DMS114 treated with DMSO at 0.1 percent for 48 hours (cell line): ENCODE results near the gene ASPHD1.
"Not testable (repeated sequence)": the region's sequence is repeated elsewhere in the genome, so short reads cannot be mapped to it uniquely, and the experiment has no call there.

Experiments
- DNase-seq: peaks from one replicate; lab custom pipeline; 2025; ENCODE audit not compliant: unreplicated experiment; lab: John Stamatoyannopoulos, UW

Gene ASPHD1

DNA sequence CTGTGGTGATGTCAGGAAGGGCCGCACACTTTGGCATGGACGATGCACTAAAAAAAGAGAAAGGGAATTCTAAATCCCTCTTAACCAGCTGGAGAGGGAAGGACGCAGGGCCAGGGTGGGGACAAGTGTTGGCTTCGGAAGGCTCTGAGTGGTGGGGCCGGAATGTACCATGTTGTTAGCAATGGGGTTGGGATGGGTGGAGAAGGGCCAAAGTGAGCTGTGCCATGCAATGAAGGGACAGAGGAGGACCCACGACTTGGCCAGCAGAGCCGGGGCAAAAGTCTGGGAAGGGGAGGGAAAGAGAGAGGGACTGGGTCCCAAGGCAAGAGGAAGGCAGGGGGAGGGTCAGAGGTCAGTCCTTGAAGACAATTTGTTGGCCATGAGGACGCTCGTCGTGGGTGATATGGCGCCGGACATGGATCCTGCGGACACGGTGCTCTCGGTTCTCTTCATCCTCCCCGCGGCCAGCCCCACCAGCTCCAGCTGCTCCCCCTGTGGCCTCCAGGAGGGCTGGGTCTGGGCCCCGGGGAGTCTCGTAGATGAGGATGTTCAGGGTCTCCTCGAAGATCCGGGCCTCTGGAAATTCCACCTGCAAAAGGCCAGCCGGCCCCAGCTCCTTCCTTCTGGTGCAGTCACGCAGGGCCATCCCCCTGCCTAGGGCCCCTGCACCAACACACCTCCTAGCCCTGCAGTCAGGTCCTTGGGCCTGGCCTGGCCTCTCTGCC lies 6.4 kb downstream of the ASPHD1 start:
- DNase-seq: no peak

DNA sequence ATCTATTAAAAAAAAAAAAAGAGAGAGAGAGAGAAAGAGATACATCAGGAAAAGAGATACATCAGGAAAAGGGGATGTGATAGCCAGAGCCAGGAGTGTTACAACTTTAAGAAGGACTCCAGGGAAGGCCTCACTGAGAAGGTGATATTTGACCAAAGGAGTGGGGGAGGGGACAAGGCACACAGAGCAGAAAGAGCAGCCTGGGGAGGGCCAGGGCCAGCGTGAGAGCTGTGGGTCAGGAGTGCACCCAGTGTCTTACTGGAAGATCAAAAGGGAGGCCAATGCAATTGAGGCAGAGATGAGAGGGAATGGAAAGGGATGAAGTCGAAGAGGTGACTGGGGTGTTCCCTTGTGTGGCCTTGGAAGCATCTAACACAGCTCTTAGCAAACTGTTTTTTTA lies 7.7 kb downstream of the ASPHD1 start:
- DNase-seq: no peak

DNA sequence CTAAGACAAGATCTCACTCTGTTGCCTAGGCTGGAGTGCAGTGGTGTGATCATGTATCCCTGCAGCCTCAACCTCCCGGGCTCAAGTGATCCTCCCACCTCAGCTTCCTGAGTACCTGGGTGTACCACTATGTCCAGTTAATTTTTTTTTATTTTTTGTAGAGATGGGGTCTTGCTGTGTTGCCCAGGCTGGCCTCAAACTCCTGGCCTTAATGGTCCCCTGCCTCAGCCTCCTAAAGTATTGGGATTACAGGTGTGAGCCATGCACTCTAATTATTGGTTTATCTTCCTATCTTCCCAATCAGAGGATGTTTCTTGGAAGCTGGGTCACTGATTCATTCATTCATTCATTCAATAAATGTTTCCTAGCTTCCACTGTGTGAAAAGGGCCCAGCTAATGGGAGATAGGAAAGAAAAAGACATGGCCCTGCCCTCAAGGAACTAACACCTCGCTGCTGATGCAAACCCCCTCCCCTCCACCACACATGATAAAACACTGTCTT lies 8.5 kb downstream of the ASPHD1 start:
- no peak for DNase-seq

DNA sequence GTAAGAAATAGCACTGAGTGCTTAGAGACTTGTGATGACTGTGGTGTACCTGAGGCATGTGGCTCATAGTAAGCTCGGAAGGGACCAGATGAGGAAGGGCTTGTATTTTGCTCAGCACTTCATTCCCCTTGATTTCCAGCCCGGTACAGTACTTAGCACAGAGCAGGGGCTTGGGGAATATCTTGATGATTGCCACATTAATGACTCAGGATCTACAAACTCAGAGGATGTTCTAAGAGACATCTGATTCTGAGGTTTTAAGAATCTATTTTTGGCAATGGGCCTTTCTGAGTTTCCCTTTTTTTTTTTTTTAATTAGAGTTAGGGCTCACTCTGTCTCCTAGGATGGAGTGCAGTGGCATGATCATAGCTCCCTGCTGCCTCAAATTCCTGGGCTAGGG lies 9.1 kb downstream of the ASPHD1 start:
- DNase-seq: no peak

DNA sequence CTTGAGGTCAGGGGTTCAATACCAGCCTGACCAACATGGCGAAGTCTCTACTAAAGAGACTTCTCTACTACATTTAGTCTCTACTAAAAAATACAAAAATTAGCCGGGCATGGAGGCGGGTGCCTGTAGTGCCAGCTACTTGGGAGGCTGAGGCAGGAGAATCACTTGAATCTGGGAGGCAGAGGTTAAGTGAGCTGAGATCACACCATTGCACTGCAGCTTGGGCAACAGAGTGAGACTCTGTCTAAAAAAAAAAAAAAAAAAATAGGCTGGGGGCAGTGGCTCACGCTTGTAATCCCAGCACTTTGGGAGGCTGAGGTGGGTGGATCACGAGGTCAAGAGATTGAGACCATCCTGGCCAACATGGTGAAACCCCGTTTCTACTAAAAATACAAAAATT lies 9.6 kb downstream of the ASPHD1 start:
- not testable (repeated sequence) for DNase-seq

DNA sequence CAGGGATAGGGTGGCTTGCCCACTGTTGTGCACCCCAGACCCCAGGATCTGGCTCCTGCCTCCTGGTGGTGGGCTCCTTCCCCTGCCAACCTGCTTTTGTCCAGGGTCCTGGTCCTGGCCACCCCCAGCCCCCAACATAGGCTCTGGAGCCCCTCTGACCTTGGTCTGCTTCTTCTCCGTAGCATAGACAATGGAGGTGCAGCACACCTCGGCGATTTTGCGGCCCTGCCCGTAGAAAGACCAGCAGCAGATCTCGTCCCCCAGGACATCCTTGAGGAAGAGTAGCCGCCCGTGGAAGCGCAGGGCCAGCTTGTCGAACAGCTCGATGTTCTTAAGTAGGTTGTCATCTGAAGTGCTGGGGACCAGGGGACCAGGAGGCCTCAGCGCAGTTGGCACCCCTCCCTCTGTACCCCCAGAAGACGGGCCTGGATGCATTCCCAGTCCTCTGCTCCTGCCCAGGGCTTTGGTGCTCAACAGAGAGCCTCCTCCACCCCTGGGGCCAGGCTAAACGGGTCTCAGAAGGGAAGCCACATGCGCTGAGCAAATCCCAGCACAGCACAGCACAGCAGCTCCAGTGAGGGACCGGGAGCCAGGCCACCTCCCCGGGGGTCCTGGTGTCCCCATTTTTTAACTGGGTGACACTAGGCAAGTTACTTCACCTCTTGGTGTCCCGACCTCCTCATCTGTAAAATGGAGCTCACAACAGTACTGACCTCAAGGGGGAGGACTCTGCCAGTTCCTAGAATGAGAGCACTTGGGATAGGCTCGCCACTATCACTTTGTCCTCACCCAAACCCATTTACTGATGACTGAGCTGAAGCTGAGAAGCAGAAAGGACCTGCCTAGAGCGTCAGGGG lies 10.8 kb downstream of the ASPHD1 start:
- DNase-seq: no peak

DNA sequence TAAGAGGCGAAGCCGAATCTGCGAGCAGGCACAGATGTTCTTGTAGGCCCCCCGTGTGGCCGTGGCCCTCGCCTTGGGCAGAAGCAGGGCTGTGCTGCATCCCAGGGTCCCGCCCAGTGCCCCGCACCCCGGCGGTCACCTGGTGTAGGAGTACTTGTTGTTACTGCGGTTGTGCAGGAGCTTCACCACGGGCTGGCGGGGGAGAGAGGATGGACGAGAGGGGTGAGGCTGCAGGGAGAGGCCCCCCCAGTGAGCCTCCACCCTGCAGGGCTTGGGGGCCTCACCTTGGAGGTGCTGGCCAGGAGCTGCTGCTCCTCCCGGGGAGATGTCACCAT lies 11.4 kb downstream of the ASPHD1 start:
- DNase-seq: no peak

DNA sequence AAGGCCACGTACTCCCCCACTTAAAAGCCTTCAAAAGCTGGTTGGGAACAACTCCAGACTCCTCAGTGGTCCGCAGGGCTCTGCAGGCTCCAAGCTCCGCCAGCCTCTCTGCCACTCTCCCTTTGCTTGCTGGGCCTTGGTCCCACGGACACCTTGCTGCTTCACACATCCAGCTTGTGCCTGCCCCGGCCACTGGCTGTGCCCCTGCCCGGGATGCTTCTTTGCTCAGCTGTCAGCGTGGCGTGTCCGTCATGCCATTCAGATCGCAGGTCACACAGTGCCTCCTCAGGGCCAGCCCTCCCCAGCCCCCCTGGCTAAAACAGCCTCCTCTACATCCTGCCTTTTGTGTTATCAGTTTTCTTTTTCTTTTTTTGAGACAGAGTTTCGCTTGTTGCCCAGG lies 11.8 kb downstream of the ASPHD1 start:
- no peak for DNase-seq

DNA sequence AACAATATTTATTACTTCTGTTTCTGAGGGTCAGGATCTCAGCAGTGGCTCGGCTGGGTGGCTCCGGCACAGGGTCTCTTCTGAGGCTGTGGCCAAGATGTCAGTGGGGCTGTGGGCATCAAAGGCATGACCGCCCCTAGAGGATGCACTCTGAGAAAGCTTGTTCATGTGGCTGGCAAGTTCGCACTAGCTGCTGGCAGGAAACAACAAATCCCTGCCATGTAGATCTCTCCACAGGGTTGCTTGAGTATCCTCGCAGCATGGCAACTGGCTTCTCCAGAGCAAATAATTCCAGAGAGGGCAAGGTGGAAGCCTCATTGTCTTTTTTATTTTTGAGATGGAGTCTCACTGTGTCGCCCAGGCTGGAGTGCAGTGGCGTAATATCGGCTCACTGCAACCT lies 13.2 kb downstream of the ASPHD1 start:
- DNase-seq: no peak

DNA sequence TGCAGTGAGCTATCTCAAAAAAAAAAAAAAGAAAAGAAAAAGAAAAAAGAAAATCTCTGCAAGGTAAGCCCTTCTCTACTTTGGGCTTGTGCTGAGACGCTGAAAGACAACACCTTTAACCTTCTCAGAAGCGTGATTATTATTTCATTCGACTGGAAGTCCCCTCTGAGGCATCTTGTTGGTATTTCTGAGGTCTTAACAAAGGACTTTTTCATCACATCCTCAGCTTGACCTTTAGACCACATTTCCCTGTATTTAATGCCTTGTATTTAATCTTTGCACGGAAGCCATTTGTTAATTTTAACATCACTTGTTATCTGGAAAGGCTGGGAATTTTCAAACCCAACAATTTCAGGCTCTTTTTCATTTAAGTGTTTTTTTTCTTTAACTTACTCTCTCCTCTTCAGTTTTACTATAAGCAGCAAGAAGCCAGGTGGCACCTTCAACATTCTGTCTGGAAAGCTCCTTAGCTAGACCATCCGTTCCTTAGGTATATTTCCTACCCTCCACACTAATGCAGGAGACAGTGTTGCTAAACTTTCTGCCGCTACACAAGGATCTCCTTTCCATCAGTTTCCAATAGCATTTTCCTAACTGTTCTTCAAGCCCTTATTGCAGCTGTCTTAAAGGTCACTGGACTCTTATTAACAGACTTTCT lies 15.4 kb downstream of the ASPHD1 start:
- no peak for DNase-seq

DNA sequence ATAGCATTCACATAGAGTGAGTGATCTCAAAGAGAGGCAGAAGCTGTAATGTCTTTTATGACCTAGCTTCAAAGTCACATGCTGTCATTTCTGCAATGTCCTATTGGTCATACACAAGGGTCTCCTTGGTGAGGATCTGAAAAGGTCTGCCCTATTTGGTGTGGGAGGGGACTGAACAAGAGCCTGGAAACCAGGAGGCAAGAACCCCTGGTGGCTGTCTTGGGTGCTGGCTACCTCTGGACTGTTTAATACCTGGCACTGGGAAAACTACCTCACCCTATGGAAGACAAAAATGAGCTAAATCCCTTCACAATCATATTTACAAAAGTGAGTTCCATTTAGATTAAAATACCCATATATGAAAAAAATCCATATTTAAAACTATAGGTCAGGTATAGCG lies 16.7 kb downstream of the ASPHD1 start:
- DNase-seq: no peak

DNA sequence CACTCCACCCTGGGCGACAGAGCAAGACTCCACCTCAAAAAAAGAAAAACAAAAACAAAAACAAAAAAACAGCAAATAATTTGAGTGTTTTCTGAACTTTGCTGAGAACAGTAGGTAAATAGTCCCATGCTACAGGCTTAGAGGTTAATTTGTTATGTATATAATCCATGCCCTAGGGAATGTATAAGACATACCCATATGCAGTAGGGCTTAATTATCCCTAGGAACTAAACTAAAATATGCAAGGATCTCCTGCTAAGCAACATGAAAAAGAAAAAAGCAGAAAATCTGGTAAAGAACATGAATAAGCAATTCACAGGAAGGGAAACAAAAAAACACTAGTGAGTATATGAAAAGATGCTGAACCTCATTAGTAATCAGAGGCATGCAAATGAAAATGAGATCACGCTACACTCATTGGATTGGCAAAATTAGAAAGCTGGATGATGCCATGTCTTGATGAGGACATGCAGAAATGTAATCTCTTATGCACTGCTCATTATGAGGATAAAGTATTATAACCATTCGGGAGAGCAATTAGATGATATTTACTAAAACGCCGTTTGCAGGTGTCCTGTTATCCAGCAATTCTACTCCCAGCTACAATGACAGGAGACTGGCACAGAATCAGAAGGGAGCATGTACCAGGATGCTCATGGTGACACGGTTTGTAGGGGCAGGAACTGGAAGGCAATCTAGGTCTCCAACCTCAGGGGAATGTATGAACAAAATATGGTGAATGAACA lies 20.2 kb downstream of the ASPHD1 start:
- no peak for DNase-seq

DNA sequence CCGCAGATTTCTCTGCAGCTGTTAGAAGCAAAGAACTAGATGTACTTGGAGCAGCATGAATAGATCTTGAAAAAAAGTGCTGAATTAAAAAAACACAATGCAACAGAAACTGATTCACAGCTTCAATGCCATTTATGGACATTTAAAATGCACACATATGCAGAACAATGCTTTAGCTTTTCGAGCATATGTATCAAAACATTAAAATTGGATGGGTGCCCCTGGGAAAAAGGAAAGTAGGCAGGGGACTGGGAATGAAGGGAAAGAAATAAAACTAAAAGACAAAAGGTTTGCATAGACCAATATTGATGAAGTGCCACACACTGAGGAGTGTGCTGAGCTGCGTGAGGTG lies 20.7 kb downstream of the ASPHD1 start:
- no peak for DNase-seq

DNA sequence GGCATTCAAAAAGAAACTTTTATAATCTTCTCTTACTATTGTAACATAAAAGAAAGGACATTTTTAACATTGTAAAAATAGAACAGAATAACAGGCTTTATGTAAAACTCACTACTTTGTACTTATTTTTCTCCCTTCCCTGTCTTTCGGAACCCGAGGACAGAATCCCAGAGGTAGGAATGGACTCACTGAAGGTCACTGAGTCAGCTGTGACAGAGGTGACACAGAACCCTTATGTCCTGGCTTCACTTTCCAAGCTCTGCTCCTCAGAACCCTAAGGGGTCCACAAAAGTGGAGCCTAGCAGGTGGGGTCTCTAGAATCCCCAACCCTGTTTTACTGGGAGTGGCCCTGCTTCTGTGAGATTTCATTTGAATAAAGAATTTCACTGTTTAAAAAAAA lies 22.0 kb downstream of the ASPHD1 start:
- DNase-seq: no peak

DNA sequence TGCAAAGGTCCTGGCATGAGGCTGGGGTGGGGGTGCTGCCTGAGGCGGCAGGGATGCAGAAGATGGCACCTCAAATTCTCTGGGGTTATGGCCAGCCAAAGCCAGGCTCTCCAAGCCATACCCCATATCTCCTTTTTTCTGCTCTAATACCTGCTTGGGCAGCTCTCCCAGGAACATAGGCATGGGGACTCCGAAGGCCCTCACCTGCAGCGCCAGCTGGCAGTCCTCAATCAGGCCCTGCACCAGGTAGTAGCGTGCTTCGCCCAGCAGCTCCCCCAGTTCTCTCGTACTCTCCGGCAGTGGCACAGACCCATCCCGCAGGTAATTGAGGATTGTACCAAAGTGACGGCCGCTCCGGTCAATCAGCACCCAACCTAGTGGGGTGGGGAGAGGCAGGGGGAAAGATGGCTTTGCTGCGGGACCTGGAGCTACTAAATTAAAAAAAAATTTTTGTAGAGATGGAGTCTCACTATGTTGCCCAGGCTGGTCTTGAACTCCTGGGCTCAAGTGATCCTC lies 22.8 kb downstream of the ASPHD1 start:
- DNase-seq: no peak

DNA sequence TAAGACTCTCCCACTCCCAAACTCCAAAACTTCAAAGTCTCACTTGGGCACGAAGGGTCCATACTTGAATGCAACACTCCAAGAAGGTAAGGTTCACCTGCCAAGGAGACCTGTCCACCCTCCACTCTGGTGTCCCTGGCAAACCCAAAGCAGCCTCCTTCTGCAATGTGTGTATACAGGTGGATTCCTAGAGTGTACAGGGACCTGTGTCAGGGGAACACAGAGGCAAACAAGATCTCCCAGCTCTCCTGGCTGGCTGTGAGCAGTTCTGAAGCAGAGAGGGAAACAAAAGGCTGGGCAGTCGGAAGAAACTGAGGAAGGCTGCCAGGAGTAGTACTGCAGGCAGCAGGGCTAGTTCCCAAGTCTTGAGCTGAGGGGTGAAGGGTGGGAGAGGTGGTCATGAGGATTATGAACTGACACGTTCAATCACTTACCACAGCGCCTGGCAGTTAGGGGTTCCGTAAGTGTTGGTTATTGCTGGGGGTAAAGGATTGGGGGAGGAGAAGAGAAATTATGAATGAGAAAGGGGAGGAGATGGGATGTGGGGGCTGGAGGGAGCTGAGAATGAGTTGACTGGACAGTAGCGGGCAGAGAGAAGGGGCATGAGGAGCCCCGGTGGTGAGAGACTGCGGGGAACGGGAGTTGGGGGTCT lies 24.9 kb downstream of the ASPHD1 start:
- no peak for DNase-seq

DNA sequence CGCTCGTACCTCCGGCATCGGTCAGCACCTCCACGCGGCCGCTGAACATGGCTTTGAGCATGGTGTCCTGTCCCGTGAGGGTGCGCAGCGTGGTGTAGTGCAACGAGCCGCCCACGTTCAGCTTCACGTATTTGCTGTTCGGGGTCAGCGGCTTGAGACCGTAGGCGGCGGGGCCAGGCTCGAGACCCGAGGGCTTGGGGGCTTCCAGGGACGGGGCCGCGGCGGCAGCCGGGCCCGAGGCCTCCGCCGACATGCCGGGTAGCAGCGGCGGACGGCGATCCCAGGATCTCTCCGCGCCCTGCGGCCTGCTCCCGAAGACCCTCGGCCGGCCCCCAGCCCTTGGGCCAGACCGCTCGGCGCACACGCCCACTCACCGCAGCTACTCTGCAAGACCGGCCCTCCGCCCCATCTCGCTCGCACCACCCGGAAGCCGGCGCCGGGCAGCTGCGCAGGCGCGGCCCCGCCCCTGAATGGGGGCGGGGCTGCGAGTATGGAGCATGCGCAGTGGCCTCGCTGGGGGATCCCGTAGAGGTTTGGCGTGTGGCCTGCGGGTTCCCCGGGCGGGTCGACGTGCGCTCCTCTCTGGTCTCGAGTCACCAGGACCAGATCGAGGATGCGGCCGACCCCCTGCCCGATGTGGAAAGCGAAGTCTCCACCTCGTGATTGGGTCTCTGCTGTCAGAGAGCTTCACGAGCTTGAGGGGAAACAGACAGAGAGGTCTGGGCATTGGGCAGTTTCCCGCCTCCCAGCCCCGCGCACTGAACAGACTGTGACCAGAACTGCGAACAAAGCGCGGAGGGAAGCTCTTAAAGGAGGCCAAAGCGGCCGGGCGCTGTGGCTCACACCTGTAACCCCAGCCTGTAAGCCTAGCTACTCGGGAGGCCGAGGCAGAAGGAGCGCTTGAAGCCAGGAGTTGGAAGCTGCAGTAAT lies 25.8 kb downstream of the ASPHD1 start, which contains the start of gene KCTD13:
Gene KCTD13, minus strand, starts transcription at position 446 of the 930 bp plus-strand sequence. Its CDS starts 193 bp downstream, at position 253.
- peak; percentile 64 for DNase-seq

DNA sequence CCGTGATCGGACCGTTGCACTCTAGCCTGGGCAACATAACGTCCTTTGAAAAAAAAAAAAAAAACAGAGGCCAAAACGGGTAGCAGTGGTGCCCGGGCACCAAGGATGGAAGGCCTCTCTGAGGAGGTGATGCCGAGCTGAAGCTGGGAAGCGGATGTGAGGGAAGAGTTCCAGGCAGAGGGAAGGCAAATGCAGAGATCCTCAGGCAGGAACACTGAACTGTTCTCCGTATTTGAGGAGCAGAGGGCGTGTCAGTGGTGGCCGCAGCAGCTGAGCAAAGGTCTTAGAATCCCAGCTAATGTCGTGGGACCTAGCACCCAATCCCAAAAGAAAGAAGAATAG lies 26.4 kb downstream of the ASPHD1 start:
- DNase-seq: no peak

DNA sequence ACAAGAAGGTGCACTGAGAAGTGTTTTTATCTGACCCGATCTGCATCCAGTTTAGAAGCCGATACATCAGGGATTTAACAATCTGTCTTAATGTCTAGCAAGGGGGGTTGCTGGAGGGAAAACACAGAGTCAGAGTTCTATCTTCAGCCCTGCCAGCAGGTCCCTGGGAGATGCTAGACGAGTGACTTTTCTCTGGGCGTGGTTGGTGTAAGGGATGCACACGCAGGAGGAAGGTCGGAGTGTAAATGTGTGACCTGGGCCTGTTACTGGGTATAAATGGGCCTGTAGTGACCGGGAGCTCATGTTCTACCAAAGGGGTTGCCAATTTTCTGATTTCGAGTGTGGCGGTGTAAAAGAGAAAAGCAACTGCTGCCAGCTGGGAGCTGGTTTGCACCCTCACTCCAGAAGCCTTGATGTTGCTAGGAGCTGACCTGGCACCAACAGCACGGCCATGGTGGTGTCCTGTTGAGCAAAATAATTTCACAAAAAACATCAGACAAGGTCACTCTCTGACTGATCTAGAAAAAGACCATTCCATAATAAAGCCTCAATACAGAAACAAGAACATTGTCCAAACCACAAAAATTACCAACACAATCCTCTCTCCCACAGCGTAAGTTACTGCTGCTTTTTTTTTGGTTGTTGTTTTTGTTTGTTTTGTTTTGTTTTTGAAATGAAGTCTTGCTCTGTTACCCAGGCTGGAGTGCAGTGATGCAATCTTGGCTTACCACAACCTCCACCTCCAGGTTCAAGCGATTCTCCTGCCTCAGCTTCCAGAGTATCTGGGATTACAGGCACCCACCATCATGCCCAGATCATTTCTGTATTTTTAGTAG lies 27.0 kb downstream of the ASPHD1 start:
- DNase-seq: no peak
